Natural killer cell (primary cell): Measurements from ENCODE around the gene POLR2E. TPM values are rescaled to one million over a fixed set of nuclear protein-coding genes. Genes with fewer than 3 reads are reported as not detected.

ENCODE experiments used
- ATAC-seq, 3 donors: fragments of 150-1000 bp in 2 of 3; fragments of 200-7000 bp in 1 of 3; cut with Tn5 transposase; 1 replicate in 1 of 3; 2 replicates in 2 of 3; pipeline ENCODE4 v1.10.0; 2021; ENCODE audit warnings: mild to moderate bottlenecking in 2 of 3, moderate library complexity in 2 of 3
- DNase-seq, 2 donors: peaks; one replicate each; pipeline versions ENCODE4 v3.0.0 to v3.0.0-alpha.2; 2013 to 2021; ENCODE audit warnings: mixed read lengths in 1 of 2
- H3K27ac ChIP-seq: one replicate; pipeline ENCODE4 v1.5.1; 2013; ENCODE audit warnings: mild to moderate bottlenecking, low read length
- H3K27me3 ChIP-seq: one replicate; pipeline ENCODE4 v1.6.1; 2013; ENCODE audit warnings: low read length; ENCODE audit not compliant: control insufficient read depth, insufficient read depth
- H3K36me3 ChIP-seq: one replicate; pipeline ENCODE4 v1.6.1; 2013; ENCODE audit warnings: low read length; ENCODE audit not compliant: control insufficient read depth, insufficient read depth
- H3K4me1 ChIP-seq: one replicate; pipeline ENCODE4 v1.6.1; 2013; ENCODE audit warnings: low read length; ENCODE audit not compliant: control insufficient read depth, insufficient read depth
- H3K4me3 ChIP-seq: one replicate; pipeline ENCODE4 v1.5.1; 2013; ENCODE audit warnings: low read length
- H3K9me3 ChIP-seq: one replicate; pipeline ENCODE4 v1.6.1; 2013; ENCODE audit warnings: low read length; ENCODE audit not compliant: control insufficient read depth, insufficient read depth
- H3K27ac Mint-ChIP-seq, 2 donors: one replicate each; pipeline ENCODE4 v1.8.0; 2022; ENCODE audit warnings: mild to moderate bottlenecking in 2 of 2, mixed read lengths in 2 of 2, moderate library complexity in 1 of 2
- H3K27me3 Mint-ChIP-seq, 2 donors: one replicate each; pipeline ENCODE4 v1.8.0; 2022; ENCODE audit warnings: low read depth in 2 of 2, mixed read lengths in 2 of 2
- H3K36me3 Mint-ChIP-seq: one replicate; pipeline ENCODE4 v1.8.0; 2022; ENCODE audit warnings: mixed read lengths
- H3K4me1 Mint-ChIP-seq, 2 donors: one replicate each; pipeline ENCODE4 v1.8.0; 2022; ENCODE audit warnings: mixed read lengths in 2 of 2
- H3K4me3 Mint-ChIP-seq: one replicate; pipeline ENCODE4 v1.8.0; 2022; ENCODE audit warnings: mild to moderate bottlenecking, moderate library complexity, mixed read lengths
- H3K9me3 Mint-ChIP-seq, 2 donors: one replicate each; pipeline ENCODE4 v1.8.0; 2022; ENCODE audit warnings: mixed read lengths in 2 of 2
- CTCF ChIP-seq: fragments of 200-600 bp; IDR thresholded peaks from one replicate; pipeline ENCODE4 v1.8.0; 2022; ENCODE audit warnings: antibody characterized with exemption
- WGBS: methylation state at CpG from one replicate; pipeline ENCODE4 v1.1.7; 2013; ENCODE audit warnings: missing lambda C conversion rate; ENCODE audit not compliant: insufficient coverage; 5-methylcytosine and 5-hydroxymethylcytosine counted together
- intact Hi-C: fragments of 100-400 bp; cut with micrococcal nuclease; formaldehyde crosslinking; loops from one replicate; pipeline ENCODE4 v1.14.2; 2022
- total RNA-seq, 4 donors: library from RNA; stranded (reverse); fragments of 120-200 nt in 1 of 4; gene quantifications; one replicate each; pipeline versions ENCODE4 v1.2.3 to v1.2.4, GENCODE V29; 2013 to 2022

The POLR2E gene
- total RNA-seq, 3 donors from 2014 or later (not counting 1 experiment from before 2014, with no cell fraction given): 77.3 to 105 (median 91.6) TPM

- H3K9me3 ChIP-seq: no peaks in the 10 kb centered on the region
- H3K4me3 ChIP-seq: no peak overlapping the region
- Mint-ChIP-seq H3K27me3 (no peaks in the 10 kb centered on the region), H3K4me1 (peaks cover 13 to 33% of the 10 kb centered on the region in 2 donors), H3K27ac (no peak overlapping the region), H3K4me3 (no peak overlapping the region), H3K9me3 (peaks cover 0 to 3% of the 10 kb centered on the region in 2 donors), H3K36me3 (no peaks in the 10 kb centered on the region)
- H3K27ac ChIP-seq: no peak overlapping the region
- ATAC-seq (no peak), DNase-seq (no peak)
- intact Hi-C loops: no loop called here
- peaks cover 36% of the 10 kb centered on the region for H3K4me1 ChIP-seq
- H3K27me3 ChIP-seq: no peaks in the 10 kb centered on the region
- H3K36me3 ChIP-seq: peaks cover 3% of the 10 kb centered on the region
- 89% methylated on average over 7 of the region's 11 CpGs for WGBS
- TF ChIP-seq CTCF: no peak
Observed at GRCh38 chr19:1138121-1138520, 42.9 kb upstream of the POLR2E start.

- TF ChIP-seq CTCF: no peak
- Histone ChIP-seq H3K36me3 (no peaks in the 10 kb centered on the region), H3K4me3 (no peak overlapping the region), H3K27ac (peak overlapping the region; percentile 56), H3K9me3 (no peaks in the 10 kb centered on the region), H3K27me3 (no peaks in the 10 kb centered on the region), H3K4me1 (peaks cover 47% of the 10 kb centered on the region)
- Mint-ChIP-seq H3K36me3 (no peaks in the 10 kb centered on the region), H3K4me1 (peaks cover 8 to 31% of the 10 kb centered on the region in 2 donors), H3K4me3 (no peak overlapping the region), H3K9me3 (no peaks in the 10 kb centered on the region), H3K27ac (peak overlapping the region in 1 of 2 donors; percentile 78), H3K27me3 (no peaks in the 10 kb centered on the region)
- DNase-seq (no peak), ATAC-seq (no peak)
- 76% methylated on average over 19 of the region's 25 CpGs for WGBS
- intact Hi-C loops: no loop called here
Observed at GRCh38 chr19:1136621-1137317, 41.6 kb upstream of the POLR2E start.

GRCh38 chr19:1136201-1136600 lies 41.0 kb upstream of the POLR2E start:
- no peaks in the 10 kb centered on the region for H3K27me3 Mint-ChIP-seq
- Histone ChIP-seq H3K9me3 (no peaks in the 10 kb centered on the region), H3K4me3 (no peak overlapping the region), H3K27me3 (no peaks in the 10 kb centered on the region), H3K27ac (peak overlapping the region; percentile 56), H3K4me1 (peaks cover 53% of the 10 kb centered on the region), H3K36me3 (no peaks in the 10 kb centered on the region)
- no peak overlapping the region for H3K4me3 Mint-ChIP-seq
- peak overlapping the region; percentile 14 to 78 for H3K27ac Mint-ChIP-seq
- no peak for ATAC-seq
- intact Hi-C loops: no loop called here
- H3K36me3 Mint-ChIP-seq: no peaks in the 10 kb centered on the region
- no peak for TF ChIP-seq CTCF
- H3K9me3 Mint-ChIP-seq: no peaks in the 10 kb centered on the region
- 24% methylated on average over 12 of the region's 12 CpGs for WGBS
- peaks cover 8 to 36% of the 10 kb centered on the region in 2 donors for H3K4me1 Mint-ChIP-seq
- DNase-seq: no peak

GRCh38 chr19:1135454-1135853 lies 40.3 kb upstream of the POLR2E start:
- no peak for TF ChIP-seq CTCF
- Histone ChIP-seq H3K4me3 (no peak overlapping the region), H3K36me3 (no peaks in the 10 kb centered on the region), H3K4me1 (peaks cover 60% of the 10 kb centered on the region), H3K27ac (no peak overlapping the region), H3K27me3 (no peaks in the 10 kb centered on the region), H3K9me3 (no peaks in the 10 kb centered on the region)
- ATAC-seq (no peak), DNase-seq (no peak)
- Mint-ChIP-seq H3K4me3 (peak overlapping the region; percentile 35), H3K4me1 (peaks cover 8 to 43% of the 10 kb centered on the region in 2 donors), H3K27me3 (no peaks in the 10 kb centered on the region), H3K36me3 (no peaks in the 10 kb centered on the region), H3K27ac (peak overlapping the region in 1 of 2 donors; percentile 89), H3K9me3 (no peaks in the 10 kb centered on the region)
- intact Hi-C loops: no loop called here
- whole genome bisulfite sequencing: 92% methylated on average over 17 of the region's 17 CpGs
